Right lobe of liver (tissue), 4 donors: Measurements from ENCODE around the gene PRPS2.

Experiments used
- POLR2A ChIP-seq: fragments of 450-650 bp; IDR thresholded peaks from one replicate; pipeline ENCODE4 v1.6.1; 2017; ENCODE audit warnings: antibody characterized with exemption, mild to moderate bottlenecking
- TF ChIP-seq, protein P1 (sequence below), 4 donors: fragments of 200-600 bp in 3 of 4; fragments of 450-650 bp in 1 of 4; IDR thresholded peaks; one replicate each; pipeline versions ENCODE4 v1.5.1 to v1.8.0; 2016 to 2022; ENCODE audit warnings: antibody characterized with exemption in 4 of 4, mild to moderate bottlenecking in 2 of 4
- donor health status: DM: no; HTN: no; CAD: no.
- donor health status: DM: no; HTN: no; CAD: no.
- donor health status: DM: no; HTN: yes; CAD: no.

DNA sequence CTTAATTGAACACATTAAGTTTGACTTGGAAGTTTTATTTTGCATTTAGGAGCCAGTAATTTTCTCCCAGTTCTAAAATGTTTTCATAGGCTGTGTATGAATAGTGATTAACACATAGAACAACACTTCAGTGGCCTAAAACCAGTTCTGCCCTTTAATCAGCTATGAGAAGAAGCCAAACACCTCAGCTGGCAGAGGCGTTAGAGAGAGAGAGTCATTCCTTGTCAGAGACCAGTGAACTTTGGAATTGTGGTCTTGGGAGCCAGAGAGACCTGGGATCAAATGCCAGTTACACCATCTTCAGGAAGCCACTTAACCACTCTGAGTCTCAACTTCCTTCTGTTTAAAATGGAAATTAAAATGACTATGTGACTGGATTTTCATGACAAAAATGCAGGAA, 39.3 kb upstream of the PRPS2 start:
- no peak for TF ChIP-seq POLR2A
- TF ChIP-seq, protein P1, sequence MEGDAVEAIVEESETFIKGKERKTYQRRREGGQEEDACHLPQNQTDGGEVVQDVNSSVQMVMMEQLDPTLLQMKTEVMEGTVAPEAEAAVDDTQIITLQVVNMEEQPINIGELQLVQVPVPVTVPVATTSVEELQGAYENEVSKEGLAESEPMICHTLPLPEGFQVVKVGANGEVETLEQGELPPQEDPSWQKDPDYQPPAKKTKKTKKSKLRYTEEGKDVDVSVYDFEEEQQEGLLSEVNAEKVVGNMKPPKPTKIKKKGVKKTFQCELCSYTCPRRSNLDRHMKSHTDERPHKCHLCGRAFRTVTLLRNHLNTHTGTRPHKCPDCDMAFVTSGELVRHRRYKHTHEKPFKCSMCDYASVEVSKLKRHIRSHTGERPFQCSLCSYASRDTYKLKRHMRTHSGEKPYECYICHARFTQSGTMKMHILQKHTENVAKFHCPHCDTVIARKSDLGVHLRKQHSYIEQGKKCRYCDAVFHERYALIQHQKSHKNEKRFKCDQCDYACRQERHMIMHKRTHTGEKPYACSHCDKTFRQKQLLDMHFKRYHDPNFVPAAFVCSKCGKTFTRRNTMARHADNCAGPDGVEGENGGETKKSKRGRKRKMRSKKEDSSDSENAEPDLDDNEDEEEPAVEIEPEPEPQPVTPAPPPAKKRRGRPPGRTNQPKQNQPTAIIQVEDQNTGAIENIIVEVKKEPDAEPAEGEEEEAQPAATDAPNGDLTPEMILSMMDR (IDR thresholded peaks at IDR 0.05): no peak
